HepG2 (cell line): ENCODE data around the gene BET1L. TPM values are rescaled to one million over a fixed set of nuclear protein-coding genes. Genes with fewer than 3 reads are reported as not detected.

Experiments used
- ATF7 ChIP-seq, 2 experiments: fragments of 450-650 bp in 1 of 2; sonication (generic) in 1 of 2; formaldehyde crosslinking in 1 of 2; IDR thresholded peaks; 2 replicates each; pipeline versions ENCODE4 v1.4.0 to v1.6.1; 2016 to 2020; ENCODE audit warnings: antibody characterized with exemption in 1 of 2, mild to moderate bottlenecking in 1 of 2, missing genetic modification reagents in 1 of 2
- E2F2 ChIP-seq: sonication (generic); formaldehyde crosslinking; IDR thresholded peaks from 2 replicates; pipeline ENCODE4 v1.4.0; 2020; ENCODE audit warnings: missing genetic modification reagents, borderline replicate concordance
- MED8 ChIP-seq: sonication (generic); formaldehyde crosslinking; IDR thresholded peaks from 2 replicates; pipeline ENCODE4 v1.8.1; 2023; ENCODE audit warnings: mild to moderate bottlenecking, missing genetic modification reagents; ENCODE audit not compliant: insufficient replicate concordance
- MXD4 ChIP-seq: IDR thresholded peaks from 2 replicates; pipeline ENCODE4 v1.6.1; 2016; ENCODE audit warnings: mild to moderate bottlenecking, missing biosample characterization, missing genetic modification reagents
- ZBTB3 ChIP-seq: sonication (generic); formaldehyde crosslinking; IDR thresholded peaks from 2 replicates; pipeline ENCODE4 v1.4.0; 2020; ENCODE audit warnings: low read depth, mild to moderate bottlenecking, moderate library complexity, missing genetic modification reagents, borderline replicate concordance
- ZBTB34 ChIP-seq: sonication (generic); formaldehyde crosslinking; IDR thresholded peaks from 2 replicates; pipeline ENCODE4 v1.8.0; 2022; ENCODE audit warnings: mild to moderate bottlenecking, missing genetic modification reagents
- ZNF331 ChIP-seq: sonication (generic); formaldehyde crosslinking; IDR thresholded peaks from 2 replicates; pipeline ENCODE4 v1.4.0; 2020; ENCODE audit warnings: missing genetic modification reagents
- ZNF501 ChIP-seq: sonication (generic); formaldehyde crosslinking; IDR thresholded peaks from 2 replicates; pipeline ENCODE4 v1.5.1; 2020; ENCODE audit warnings: mild to moderate bottlenecking, moderate library complexity, missing genetic modification reagents
- ZNF770 ChIP-seq: sonication (generic); formaldehyde crosslinking; IDR thresholded peaks from 2 replicates; pipeline ENCODE4 v1.5.0; 2020; ENCODE audit warnings: mild to moderate bottlenecking, missing genetic modification reagents
- polyA plus RNA-seq, 8 experiments: library from polyadenylated mRNA; depleted of rRNA in 3 of 8; stranded (reverse) in 7 of 8; unstranded in 1 of 8; fragments of >200 nt; fragmentation: Illumina TruSeq in 4 of 8; extraction: Trizol in 4 of 8; gene quantifications; 2 replicates each; pipeline versions ENCODE4 v1.2.1 to v1.2.3, GENCODE V29; 2011 to 2016; ENCODE audit warnings: low read depth in 4 of 8, missing spikeins in 1 of 8, mixed read lengths in 1 of 8; ENCODE audit not compliant: insufficient read depth in 1 of 8
- total RNA-seq, 5 experiments: library from RNA; depleted of rRNA; stranded (reverse); fragments of >200 nt; fragmentation: Illumina TruSeq; extraction: Trizol; gene quantifications; 2 replicates each; pipeline ENCODE4 v1.2.3, GENCODE V29; 2016; ENCODE audit warnings: low read depth in 1 of 5
- TF ChIP-seq, protein P1 (sequence below), 2 experiments: fragments of 450-650 bp in 1 of 2; sonication (generic) in 1 of 2; formaldehyde crosslinking in 1 of 2; IDR thresholded peaks; 2 replicates each; pipeline versions ENCODE4 v1.6.1 to v1.8.0; 2016 to 2022; ENCODE audit warnings: antibody characterized with exemption in 1 of 2, mild to moderate bottlenecking in 1 of 2, missing genetic modification reagents in 1 of 2

BET1L gene
- total and polyA plus RNA-seq, 2 of the 13 experiments (the other 11 are each of a cell fraction or from before 2014, with no cell fraction given), result 26.2 to 59.6 TPM

DNA sequence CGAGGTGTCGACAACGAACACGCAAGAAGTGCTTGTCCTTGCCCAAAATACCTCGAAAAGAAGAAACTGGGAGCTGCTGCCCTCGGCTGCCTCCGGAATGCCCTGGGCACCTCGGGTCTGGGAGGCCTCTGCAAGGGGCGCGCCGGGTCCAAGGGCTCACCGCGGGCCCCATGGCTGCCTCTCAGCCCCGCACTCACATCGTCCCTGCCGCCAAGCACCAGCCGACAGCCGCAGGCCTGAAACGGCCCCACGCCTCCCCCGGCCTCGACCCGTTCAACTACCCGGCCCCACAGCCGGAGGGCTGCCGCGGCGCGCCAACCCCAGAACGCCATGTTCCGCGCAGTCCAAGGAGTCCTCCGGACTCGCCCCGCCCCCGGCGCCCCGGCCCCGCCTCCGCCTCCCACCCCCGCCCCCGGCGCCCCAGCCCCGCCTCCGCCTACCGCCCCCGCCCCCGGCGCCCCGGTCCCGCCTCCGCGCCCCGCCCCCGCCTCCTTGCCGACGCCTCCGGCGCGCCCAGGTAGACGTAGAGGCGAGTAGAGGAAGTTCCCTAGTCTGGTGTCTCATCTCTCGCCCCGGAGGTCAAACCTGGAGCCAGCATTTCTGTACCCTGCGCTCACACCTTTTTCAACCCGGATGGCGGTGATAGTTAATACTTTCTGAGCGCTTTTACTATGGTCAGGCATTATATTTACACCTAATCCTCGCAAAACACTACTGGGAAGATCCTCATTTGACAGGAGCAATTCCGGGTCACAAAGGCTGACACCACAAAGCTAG is 29.0 kb upstream of the BET1L start, which contains the start of gene SIRT3 (continued):
- TF ChIP-seq MED8 (CRISPR knock-in tag) (peak; percentile 19), ZNF331 (no peak), ZNF770 (CRISPR knock-in tag) (peak; percentile 16; the same call in 1 of the 2 replicates), ZNF501 (CRISPR knock-in tag) (no peak), ZBTB34 (no peak), E2F2 (0 out of 2 replicates have a peak, but pooled peaks have one; percentile 57), MXD4 (no peak; the same call in 1 of the 2 replicates), ZBTB3 (CRISPR knock-in tag) (0 out of 2 replicates have a peak, but pooled peaks have one; percentile 73), ATF7 (IDR thresholded peaks at IDR 0.05) (no peak), ATF7 (CRISPR knock-in tag; IDR thresholded peaks at IDR 0.05) (no peak)
- TF ChIP-seq, protein P1, sequence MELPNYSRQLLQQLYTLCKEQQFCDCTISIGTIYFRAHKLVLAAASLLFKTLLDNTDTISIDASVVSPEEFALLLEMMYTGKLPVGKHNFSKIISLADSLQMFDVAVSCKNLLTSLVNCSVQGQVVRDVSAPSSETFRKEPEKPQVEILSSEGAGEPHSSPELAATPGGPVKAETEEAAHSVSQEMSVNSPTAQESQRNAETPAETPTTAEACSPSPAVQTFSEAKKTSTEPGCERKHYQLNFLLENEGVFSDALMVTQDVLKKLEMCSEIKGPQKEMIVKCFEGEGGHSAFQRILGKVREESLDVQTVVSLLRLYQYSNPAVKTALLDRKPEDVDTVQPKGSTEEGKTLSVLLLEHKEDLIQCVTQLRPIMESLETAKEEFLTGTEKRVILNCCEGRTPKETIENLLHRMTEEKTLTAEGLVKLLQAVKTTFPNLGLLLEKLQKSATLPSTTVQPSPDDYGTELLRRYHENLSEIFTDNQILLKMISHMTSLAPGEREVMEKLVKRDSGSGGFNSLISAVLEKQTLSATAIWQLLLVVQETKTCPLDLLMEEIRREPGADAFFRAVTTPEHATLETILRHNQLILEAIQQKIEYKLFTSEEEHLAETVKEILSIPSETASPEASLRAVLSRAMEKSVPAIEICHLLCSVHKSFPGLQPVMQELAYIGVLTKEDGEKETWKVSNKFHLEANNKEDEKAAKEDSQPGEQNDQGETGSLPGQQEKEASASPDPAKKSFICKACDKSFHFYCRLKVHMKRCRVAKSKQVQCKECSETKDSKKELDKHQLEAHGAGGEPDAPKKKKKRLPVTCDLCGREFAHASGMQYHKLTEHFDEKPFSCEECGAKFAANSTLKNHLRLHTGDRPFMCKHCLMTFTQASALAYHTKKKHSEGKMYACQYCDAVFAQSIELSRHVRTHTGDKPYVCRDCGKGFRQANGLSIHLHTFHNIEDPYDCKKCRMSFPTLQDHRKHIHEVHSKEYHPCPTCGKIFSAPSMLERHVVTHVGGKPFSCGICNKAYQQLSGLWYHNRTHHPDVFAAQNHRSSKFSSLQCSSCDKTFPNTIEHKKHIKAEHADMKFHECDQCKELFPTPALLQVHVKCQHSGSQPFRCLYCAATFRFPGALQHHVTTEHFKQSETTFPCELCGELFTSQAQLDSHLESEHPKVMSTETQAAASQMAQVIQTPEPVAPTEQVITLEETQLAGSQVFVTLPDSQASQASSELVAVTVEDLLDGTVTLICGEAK (IDR thresholded peaks at IDR 0.05), result no peak
- TF ChIP-seq, protein P1 (CRISPR knock-in tag; IDR thresholded peaks at IDR 0.05), result no peak
